ENCODE results near the gene OR8K3.

OR8K3 gene

DNA sequence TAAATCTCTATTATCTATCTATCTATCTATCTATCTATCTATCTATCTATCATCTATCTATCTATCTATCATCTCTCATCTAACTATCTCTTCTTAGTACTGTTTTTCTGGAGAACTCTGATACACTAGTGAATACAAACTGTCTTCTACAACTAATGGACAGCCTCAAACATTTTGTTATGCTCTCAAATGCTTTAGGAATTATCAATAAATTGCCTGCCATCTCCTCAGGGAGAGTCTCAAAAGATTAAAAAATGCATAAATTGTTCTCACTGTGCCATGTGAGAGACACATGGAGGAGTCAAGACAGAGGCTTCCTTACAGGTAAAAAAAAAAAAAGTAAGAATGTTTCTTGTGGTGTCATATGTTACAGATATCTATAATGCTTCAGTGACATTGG lies at the start of gene OR8K3:
Gene OR8K3 (plus strand): TSS at position 301 of the 400 bp plus-strand sequence. CDS start 3,163 bp downstream, outside the sequence.
- DNase-seq (ENCODE audit: low read depth in 2 of 2) = no peak

DNA sequence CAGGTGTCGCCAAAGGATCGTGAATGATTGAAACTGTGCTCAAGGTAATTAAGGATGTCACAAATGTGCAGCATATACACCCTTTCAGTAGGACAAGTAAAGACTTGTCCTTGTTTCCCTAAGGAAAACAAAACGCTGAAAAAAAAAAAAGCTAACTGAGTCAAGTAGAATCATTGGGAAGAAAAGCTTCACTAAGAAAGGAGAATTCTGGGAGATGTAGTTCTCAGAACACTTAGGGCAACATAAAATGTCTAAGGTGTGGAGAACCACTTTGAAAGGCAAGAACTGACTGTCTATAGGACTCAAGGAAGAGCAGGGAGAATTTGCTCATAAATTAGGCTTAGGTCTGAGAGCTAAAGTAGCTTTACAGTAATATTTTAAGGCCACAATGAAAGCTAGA lies 43.9 kb upstream of the OR8K3 start:
- DNase-seq (ENCODE audit: low read depth in 2 of 2) = no peak

DNA sequence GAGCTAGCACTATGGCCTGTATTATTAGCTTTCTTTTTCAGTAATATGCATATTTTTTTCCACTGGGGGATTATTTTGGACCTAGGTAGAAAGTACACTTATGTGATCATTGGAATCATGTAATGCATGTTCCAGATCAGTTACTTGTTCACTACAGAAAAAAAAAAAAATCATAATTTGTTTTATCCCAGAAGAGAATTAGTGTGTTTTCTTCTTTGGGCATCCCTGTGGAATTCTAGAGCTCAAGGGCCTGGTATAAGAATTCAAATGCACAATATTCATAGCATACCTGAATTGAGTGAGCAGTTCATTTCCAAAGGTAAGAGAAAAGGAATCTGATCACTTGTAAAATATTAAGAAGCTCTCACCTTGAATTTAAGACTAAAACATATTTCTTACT lies 41.1 kb upstream of the OR8K3 start, which contains the start of gene OR5T1:
Gene OR5T1 (plus strand): TSS at position 301 of the 400 bp plus-strand sequence. CDS start 1,485 bp downstream, outside the sequence.
- DNase-seq (ENCODE audit: low read depth in 2 of 2) = no peak

DNA sequence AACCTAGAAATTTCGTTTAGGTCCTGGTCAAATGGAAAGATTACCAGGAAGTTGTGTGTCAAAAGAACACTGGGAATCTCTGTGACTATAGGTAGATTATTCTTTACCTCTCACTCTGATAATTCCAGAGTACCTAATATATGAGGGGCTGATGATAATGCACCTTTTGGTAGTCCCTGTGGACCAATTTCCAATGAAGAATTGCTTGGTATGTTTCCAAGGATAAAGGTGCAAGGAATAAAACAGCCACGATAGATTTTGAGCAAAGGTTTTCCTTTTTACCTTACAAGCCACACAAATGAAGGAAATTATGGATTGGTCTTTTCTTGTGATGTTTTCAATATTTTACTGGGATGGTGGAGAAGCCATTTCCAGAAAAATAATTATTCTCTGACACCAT lies 22.8 kb upstream of the OR8K3 start, which contains the start of gene OR8H1:
Gene OR8H1 (minus strand): TSS at position 101 of the 400 bp plus-strand sequence. CDS start 1,192 bp downstream, outside the sequence.
- no peak for DNase-seq (ENCODE audit: low read depth in 2 of 2)

DNA sequence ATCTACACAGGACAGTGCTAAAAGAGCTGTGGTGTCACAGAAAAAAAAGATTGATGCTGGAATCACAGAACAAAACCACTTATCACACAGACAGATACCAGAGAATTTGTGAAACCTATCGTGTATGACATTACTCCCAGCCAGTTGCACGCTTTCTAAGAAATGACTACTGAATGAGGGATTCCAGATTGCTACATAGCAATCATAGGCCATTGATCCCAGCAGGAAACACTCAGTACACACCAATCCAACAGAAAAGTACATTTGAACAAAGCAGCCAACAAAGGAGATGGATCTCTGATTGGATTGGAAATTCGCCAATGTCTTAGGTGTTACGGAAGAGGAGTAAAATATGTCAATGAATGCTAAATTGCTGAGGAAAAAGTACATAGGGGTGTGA lies 18.0 kb upstream of the OR8K3 start:
- no peak for DNase-seq (ENCODE audit: low read depth in 2 of 2)

DNA sequence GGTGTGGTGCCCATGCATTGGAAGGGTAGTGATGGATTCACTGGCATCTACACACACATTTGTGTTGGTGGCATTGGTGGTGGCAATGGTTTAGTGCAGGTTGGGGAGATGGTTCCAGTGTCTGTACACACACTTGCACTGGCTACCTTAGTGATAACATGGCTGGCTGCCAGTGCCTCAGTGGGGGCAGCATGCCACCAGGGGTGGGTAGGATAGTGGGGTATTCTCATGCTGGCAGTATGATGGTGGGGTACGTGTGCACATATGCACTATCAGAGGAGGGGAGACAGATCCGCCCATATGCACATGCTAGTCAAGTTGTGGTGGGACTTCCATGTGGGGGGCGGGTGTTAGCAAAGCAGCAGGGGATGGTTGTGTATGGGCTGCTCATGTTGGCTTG lies 7.1 kb upstream of the OR8K3 start:
- no peak for DNase-seq (ENCODE audit: low read depth in 2 of 2)

DNA sequence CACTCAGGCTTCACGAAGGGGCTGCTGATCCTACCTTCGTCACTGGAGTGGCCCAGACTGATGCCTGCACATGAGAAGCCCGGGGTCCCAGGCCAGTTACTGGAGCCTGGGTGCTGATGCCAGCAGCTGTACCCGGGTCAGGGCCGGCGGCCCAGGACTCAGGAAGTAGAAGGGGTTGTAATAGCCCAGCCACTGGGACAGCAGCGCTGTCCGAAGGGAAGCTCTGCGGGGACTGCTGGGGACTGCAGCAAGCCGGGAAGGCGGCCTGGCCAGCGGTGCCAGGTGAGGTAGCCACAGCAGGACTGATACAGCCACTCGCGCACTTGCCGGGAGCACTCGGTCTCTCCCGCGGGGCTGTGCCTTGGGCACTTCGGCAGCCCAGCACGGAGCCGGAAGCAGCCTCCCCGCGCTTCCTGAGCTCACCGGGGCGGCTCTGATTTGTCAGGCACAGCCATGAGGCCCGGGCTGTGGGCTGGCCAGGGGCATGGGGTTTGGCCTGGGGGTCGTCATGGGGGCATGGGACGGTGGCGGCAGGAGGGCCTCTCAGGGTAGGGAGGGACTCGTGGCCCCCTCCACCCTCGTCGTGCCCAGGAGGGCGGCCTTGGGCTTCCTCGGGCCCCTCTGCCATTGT lies 17.0 kb downstream of the OR8K3 start:
- no peak for DNase-seq (ENCODE audit: low read depth in 2 of 2)

DNA sequence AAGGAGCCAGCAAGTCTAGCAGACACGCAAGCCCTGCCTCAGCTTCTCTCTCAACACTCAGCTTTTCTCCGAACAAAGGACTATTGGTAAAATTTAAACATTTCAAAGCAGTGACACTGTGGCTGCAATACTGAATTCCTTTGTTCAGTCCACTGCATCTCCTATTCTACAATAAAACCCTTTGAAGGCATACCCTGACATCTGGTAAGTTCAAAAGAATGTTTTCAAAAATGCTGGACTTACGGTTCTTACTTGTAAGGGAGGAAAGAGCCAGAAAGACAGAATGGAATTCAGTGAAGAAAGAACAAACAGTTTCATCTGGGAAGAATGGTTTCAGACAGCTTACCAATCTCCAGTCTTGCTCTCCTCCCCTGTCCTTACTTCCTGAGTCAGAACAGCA lies 18.2 kb downstream of the OR8K3 start:
- no peak for DNase-seq (ENCODE audit: low read depth in 2 of 2)

DNA sequence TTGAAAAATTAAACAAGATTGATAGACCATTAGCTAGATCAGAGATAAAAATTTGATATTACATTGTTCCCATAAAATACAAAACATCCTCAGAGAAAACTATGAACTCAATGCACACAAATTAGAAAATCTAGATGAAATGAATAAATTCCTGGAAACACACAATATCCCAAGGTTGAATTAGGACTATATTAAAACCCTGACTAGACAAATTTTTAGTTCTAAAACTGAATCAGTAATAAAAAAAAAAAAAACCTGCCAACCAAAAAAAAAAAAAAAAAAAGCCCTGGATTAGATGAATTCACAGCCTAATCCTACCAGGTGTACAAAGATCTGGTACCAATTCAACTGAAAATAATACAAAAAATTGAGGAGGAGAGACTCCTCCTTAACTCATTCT lies 25.3 kb downstream of the OR8K3 start:
- no peak for DNase-seq (ENCODE audit: low read depth in 2 of 2)

DNA sequence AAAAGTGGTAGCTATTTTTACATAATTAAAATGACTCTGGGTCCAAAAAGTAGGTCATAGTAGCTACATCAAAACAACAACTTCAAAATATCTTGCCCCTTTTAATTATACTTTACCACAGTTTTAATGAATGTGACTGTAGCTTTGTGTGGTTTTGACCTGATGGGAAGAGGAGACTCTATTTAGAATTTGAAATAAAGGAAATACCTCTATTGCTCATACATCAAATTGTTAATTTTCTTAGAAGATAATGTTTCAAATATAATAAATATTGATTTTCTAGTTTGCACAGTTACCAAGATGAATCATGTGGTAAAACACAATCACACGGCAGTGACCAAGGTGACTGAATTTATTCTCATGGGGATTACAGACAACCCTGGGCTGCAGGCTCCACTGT lies 30.8 kb downstream of the OR8K3 start, which contains the start of gene OR8K1:
Gene OR8K1 (plus strand): TSS at position 301 of the 400 bp plus-strand sequence. CDS start 0 bp downstream, at position 301.
- DNase-seq (ENCODE audit: low read depth in 2 of 2) = no peak

DNA sequence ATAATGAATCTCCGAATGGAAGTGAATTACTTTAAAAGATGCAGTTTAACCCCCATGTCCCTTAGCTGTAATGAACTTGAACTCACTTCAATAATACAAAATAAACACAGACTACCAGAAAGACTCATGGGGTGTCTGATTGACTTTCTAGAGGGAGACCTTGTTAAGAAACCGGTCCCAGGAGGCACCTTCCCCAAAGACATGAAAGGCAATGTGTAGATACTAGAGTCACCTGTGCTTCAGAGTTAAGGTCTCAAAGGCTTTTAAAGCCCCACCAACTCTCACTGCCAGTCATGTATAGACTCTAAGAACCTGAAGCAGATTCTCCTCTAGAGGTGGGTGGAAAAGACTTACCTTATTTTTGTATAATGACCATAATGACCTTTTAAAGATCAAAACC lies 39.0 kb downstream of the OR8K3 start, which contains the start of gene OR8J1:
Gene OR8J1 (plus strand): TSS at position 301 of the 400 bp plus-strand sequence. CDS start 5,956 bp downstream, outside the sequence.
- DNase-seq (ENCODE audit: low read depth in 2 of 2) = no peak
